ENCODE results near the gene DLGAP4.
"Not testable (repeated sequence)": the region's sequence is repeated elsewhere in the genome, so short reads cannot be mapped to it uniquely, and the experiment has no call there.

Gene DLGAP4

GRCh38 chr20:36379914-36380313 lies 73.8 kb downstream of the DLGAP4 start:
- not testable (repeated sequence) for DNase-seq (ENCODE audit: low spot score)

- DNase-seq (ENCODE audit: low spot score): peak; percentile 77
Observed at GRCh38 chr20:36384022-36384619, 78.0 kb downstream of the DLGAP4 start.

- no peak for DNase-seq (ENCODE audit: low spot score)
Observed at GRCh38 chr20:36385503-36385902, 79.4 kb downstream of the DLGAP4 start.

GRCh38 chr20:36386236-36386635 lies 80.1 kb downstream of the DLGAP4 start:
- DNase-seq (ENCODE audit: low spot score): no peak

- DNase-seq (ENCODE audit: low spot score): no peak
Observed at GRCh38 chr20:36390269-36390668, 84.1 kb downstream of the DLGAP4 start.

- DNase-seq (ENCODE audit: low spot score): no peak
Observed at GRCh38 chr20:36390719-36391415, 84.7 kb downstream of the DLGAP4 start.

- no peak for DNase-seq (ENCODE audit: low spot score)
Observed at GRCh38 chr20:36391456-36391855, 85.3 kb downstream of the DLGAP4 start.

- no peak for DNase-seq (ENCODE audit: low spot score)
Observed at GRCh38 chr20:36391955-36392354, 85.8 kb downstream of the DLGAP4 start.

GRCh38 chr20:36392989-36393388 lies 86.8 kb downstream of the DLGAP4 start:
- DNase-seq (ENCODE audit: low spot score): no peak

GRCh38 chr20:36394340-36394965 lies 88.3 kb downstream of the DLGAP4 start:
- no peak for DNase-seq (ENCODE audit: low spot score)

GRCh38 chr20:36396340-36396739 lies 90.2 kb downstream of the DLGAP4 start:
- no peak for DNase-seq (ENCODE audit: low spot score)

- no peak for DNase-seq (ENCODE audit: low spot score)
Observed at GRCh38 chr20:36396847-36397630, 90.9 kb downstream of the DLGAP4 start.

GRCh38 chr20:36398515-36398914 lies 92.4 kb downstream of the DLGAP4 start:
- DNase-seq (ENCODE audit: low spot score): no peak

GRCh38 chr20:36399147-36399968 lies 93.2 kb downstream of the DLGAP4 start:
- DNase-seq (ENCODE audit: low spot score): peak; percentile 89

- no peak for DNase-seq (ENCODE audit: low spot score)
Observed at GRCh38 chr20:36399969-36400545, 93.9 kb downstream of the DLGAP4 start.

- DNase-seq (ENCODE audit: low spot score): no peak
Observed at GRCh38 chr20:36400909-36401735, 95.0 kb downstream of the DLGAP4 start.

- no peak for DNase-seq (ENCODE audit: low spot score)
Observed at GRCh38 chr20:36402708-36403107, 96.6 kb downstream of the DLGAP4 start.

- no peak for DNase-seq (ENCODE audit: low spot score)
Observed at GRCh38 chr20:36404435-36404978, 98.4 kb downstream of the DLGAP4 start.

GRCh38 chr20:36405255-36405654 lies 99.1 kb downstream of the DLGAP4 start:
- DNase-seq (ENCODE audit: low spot score): no peak

GRCh38 chr20:36407199-36407733 lies 101.1 kb downstream of the DLGAP4 start:
- DNase-seq (ENCODE audit: low spot score): no peak

All from HuH-7 (cell line).